ENCODE measurements around the gene PRMT3.
"Not testable (repeated sequence)": the region's sequence is repeated elsewhere in the genome, so short reads cannot be mapped to it uniquely, and the experiment has no call there.

The PRMT3 gene

GRCh38 chr11:20376162-20376730 is 11.3 kb upstream of the PRMT3 start:
- Histone ChIP-seq H3K4me1 (ENCODE audit: control insufficient read depth, insufficient read depth, low read length) (no peaks in the 10 kb centered on the region), H3K9me3 (ENCODE audit: control insufficient read depth, insufficient read depth, low read depth, low read length) (no peaks in the 10 kb centered on the region), H3K36me3 (ENCODE audit: control insufficient read depth in 2 of 2, insufficient read depth in 1 of 2, low read length in 2 of 2) (peaks cover 0 to 32% of the 10 kb centered on the region in 2 experiments; a peak in 1 of 3 replicates), H3K27ac (ENCODE audit: extremely low read depth, low read depth, low read length) (no peak overlapping the region), H3K4me3 (ENCODE audit: low read depth, low read length) (no peak overlapping the region)
- ChIA-PET POLR2A (interaction anchor here (0.7 kb wide), 2 partner anchors 363 to 1982 kb away, joined by 4 read pairs; no protein-coding TSS in a partner anchor), CTCF (interaction anchor here (1.7 kb wide), 1 partner anchor 22 kb away, joined by 5 read pairs; no protein-coding TSS in a partner anchor)
- no peak for TF ChIP-seq ZNF138 (tag by site-specific recombination; IDR thresholded peaks at IDR 0.05; ENCODE audit: borderline replicate concordance)
- TF ChIP-seq IKZF3 (tag by site-specific recombination; IDR thresholded peaks at IDR 0.05): no peak
- TF ChIP-seq ZNF510 (tag by site-specific recombination; IDR thresholded peaks at IDR 0.05; ENCODE audit: insufficient replicate concordance): no peak
- no peak for TF ChIP-seq ZNF394 (tag by site-specific recombination; IDR thresholded peaks at IDR 0.05; ENCODE audit: borderline replicate concordance)
- TF ChIP-seq ZNF692 (tag by site-specific recombination; IDR thresholded peaks at IDR 0.05): no peak
- TF ChIP-seq ZBTB6 (tag by site-specific recombination; IDR thresholded peaks at IDR 0.05): no peak
- no peak for TF ChIP-seq GLIS1 (tag by site-specific recombination; IDR thresholded peaks at IDR 0.05)
- no peak for TF ChIP-seq ZNF626 (tag by site-specific recombination; IDR thresholded peaks at IDR 0.05)

- H3K9me3 ChIP-seq (ENCODE audit: control insufficient read depth, insufficient read depth, low read depth, low read length); H3K4me3 ChIP-seq (ENCODE audit: low read depth, low read length); H3K4me1 ChIP-seq (ENCODE audit: control insufficient read depth, insufficient read depth, low read length); H3K27ac ChIP-seq (ENCODE audit: extremely low read depth, low read depth, low read length): not testable (repeated sequence)
- H3K36me3 ChIP-seq (ENCODE audit: control insufficient read depth in 2 of 2, insufficient read depth in 1 of 2, low read length in 2 of 2): peaks cover 0 to 31% of the 10 kb centered on the region in 2 experiments; a peak in 2 of 3 replicates
- ChIA-PET CTCF (interaction anchor here (0.6 to 1.0 kb wide), 2 partner anchors 224 to 275 kb away, joined by 3 read pairs; no protein-coding TSS in a partner anchor), POLR2A (interaction anchor here (1.0 kb wide), 1 partner anchor 151 kb away, joined by 3 read pairs; no protein-coding TSS in a partner anchor)
These were observed 1.5 kb upstream of the PRMT3 start for GRCh38 chr11:20385996-20386395.

GRCh38 chr11:20388096-20389055 is 860 bp downstream of the PRMT3 start:
- Histone ChIP-seq H3K36me3 (ENCODE audit: control insufficient read depth in 2 of 2, insufficient read depth in 1 of 2, low read length in 2 of 2) (peaks cover 3 to 30% of the 10 kb centered on the region in 2 experiments), H3K27ac (ENCODE audit: extremely low read depth, low read depth, low read length) (peak overlapping the region; percentile 54), H3K9me3 (ENCODE audit: control insufficient read depth, insufficient read depth, low read depth, low read length) (no peaks in the 10 kb centered on the region), H3K4me1 (ENCODE audit: control insufficient read depth, insufficient read depth, low read length) (no peaks in the 10 kb centered on the region), H3K4me3 (ENCODE audit: low read depth, low read length) (peak overlapping the region; percentile 96)
- no peak for TF ChIP-seq ZNF146 (tag by site-specific recombination; IDR thresholded peaks at IDR 0.05)
- TF ChIP-seq ZNF335 (tag by site-specific recombination; conservative IDR thresholded peaks at IDR 0.05): peak; percentile 81
- TF ChIP-seq ZIC2 (tag by site-specific recombination; IDR thresholded peaks at IDR 0.05): peak; percentile 86
- no peak for TF ChIP-seq ZNF266 (tag by site-specific recombination; IDR thresholded peaks at IDR 0.05; ENCODE audit: low read depth)
- TF ChIP-seq ZBTB8A (tag by site-specific recombination; IDR thresholded peaks at IDR 0.05): peak; percentile 72; the same call in 1 of the 2 replicates
- TF ChIP-seq RBAK (tag by site-specific recombination; IDR thresholded peaks at IDR 0.05): no peak
- peak; percentile 40 for TF ChIP-seq ZBTB20 (tag by site-specific recombination; IDR thresholded peaks at IDR 0.05)
- TF ChIP-seq ZNF660 (tag by site-specific recombination; IDR thresholded peaks at IDR 0.05): peak; percentile 54; the same call in 1 of the 2 replicates
- no peak for TF ChIP-seq ZNF121 (tag by site-specific recombination; IDR thresholded peaks at IDR 0.05)
- TF ChIP-seq PRDM10 (tag by site-specific recombination; IDR thresholded peaks at IDR 0.05): 0 out of 2 replicates have a peak, but pooled peaks have one; percentile 11
- TF ChIP-seq GLIS1 (tag by site-specific recombination; IDR thresholded peaks at IDR 0.05): peak; percentile 75
- ChIA-PET CTCF (interaction anchor here (0.6 to 1.8 kb wide), 3 partner anchors 9 to 1018 kb away, joined by 3 to 8 read pairs (median 3); no protein-coding TSS in a partner anchor), POLR2A (no interaction called here)
